ENCODE measurements around the gene LRP1-AS.

The LRP1-AS gene

GRCh38 chr12:57146961-57147944, at the start of gene LRP1-AS:
Gene LRP1-AS (minus strand): TSS chr12:57147619.
- H3K9me3 Mint-ChIP-seq = no peaks in the 10 kb centered on the region
- peaks cover 6% of the 10 kb centered on the region for H3K4me1 Mint-ChIP-seq (ENCODE audit: low read depth)
- H3K36me3 Mint-ChIP-seq (ENCODE audit: low read depth) = no peaks in the 10 kb centered on the region
- H3K4me3 Mint-ChIP-seq = no peak within 1 kb of the TSS
- no peak for DNase-seq
- H3K27me3 Mint-ChIP-seq = no peaks in the 10 kb centered on the region
- no peak within 1 kb of the TSS for H3K27ac Mint-ChIP-seq

- Mint-ChIP-seq H3K4me3 (no peak overlapping the region), H3K27me3 (no peaks in the 10 kb centered on the region), H3K36me3 (ENCODE audit: low read depth) (no peaks in the 10 kb centered on the region), H3K9me3 (no peaks in the 10 kb centered on the region), H3K4me1 (ENCODE audit: low read depth) (no peaks in the 10 kb centered on the region), H3K27ac (no peak overlapping the region)
- no peak for DNase-seq
These were observed 49.5 kb upstream of the LRP1-AS start for GRCh38 chr12:57196956-57197355.

- no peak for DNase-seq
- Mint-ChIP-seq H3K4me1 (ENCODE audit: low read depth) (no peaks in the 10 kb centered on the region), H3K9me3 (no peaks in the 10 kb centered on the region), H3K36me3 (ENCODE audit: low read depth) (no peaks in the 10 kb centered on the region), H3K4me3 (no peak overlapping the region), H3K27me3 (no peaks in the 10 kb centered on the region), H3K27ac (no peak overlapping the region)
These were observed 49.0 kb upstream of the LRP1-AS start for GRCh38 chr12:57196439-57196838.

GRCh38 chr12:57195611-57196371, 48.4 kb upstream of the LRP1-AS start:
- H3K27ac Mint-ChIP-seq = no peak overlapping the region
- no peaks in the 10 kb centered on the region for H3K27me3 Mint-ChIP-seq
- no peaks in the 10 kb centered on the region for H3K4me1 Mint-ChIP-seq (ENCODE audit: low read depth)
- H3K9me3 Mint-ChIP-seq = no peaks in the 10 kb centered on the region
- H3K36me3 Mint-ChIP-seq (ENCODE audit: low read depth) = no peaks in the 10 kb centered on the region
- no peak overlapping the region for H3K4me3 Mint-ChIP-seq
- no peak for DNase-seq

- H3K27me3 Mint-ChIP-seq = no peaks in the 10 kb centered on the region
- no peaks in the 10 kb centered on the region for H3K36me3 Mint-ChIP-seq (ENCODE audit: low read depth)
- no peak overlapping the region for H3K27ac Mint-ChIP-seq
- H3K4me1 Mint-ChIP-seq (ENCODE audit: low read depth) = no peaks in the 10 kb centered on the region
- no peak overlapping the region for H3K4me3 Mint-ChIP-seq
- H3K9me3 Mint-ChIP-seq = no peaks in the 10 kb centered on the region
- DNase-seq = no peak
These were observed 47.8 kb upstream of the LRP1-AS start for GRCh38 chr12:57195186-57195585.

- H3K27me3 Mint-ChIP-seq = no peaks in the 10 kb centered on the region
These were observed 46.8 kb upstream of the LRP1-AS start for GRCh38 chr12:57194253-57194652.

GRCh38 chr12:57193706-57194245, 46.4 kb upstream of the LRP1-AS start:
- H3K4me1 Mint-ChIP-seq (ENCODE audit: low read depth) = no peaks in the 10 kb centered on the region
- no peaks in the 10 kb centered on the region for H3K36me3 Mint-ChIP-seq (ENCODE audit: low read depth)
- H3K27ac Mint-ChIP-seq = no peak overlapping the region
- DNase-seq = no peak
- no peak overlapping the region for H3K4me3 Mint-ChIP-seq
- H3K27me3 Mint-ChIP-seq = no peaks in the 10 kb centered on the region
- no peaks in the 10 kb centered on the region for H3K9me3 Mint-ChIP-seq

More at GRCh38 chr12:57194253-57194652, 46.8 kb upstream of the LRP1-AS start:
- no peaks in the 10 kb centered on the region for H3K9me3 Mint-ChIP-seq
- no peak overlapping the region for H3K27ac Mint-ChIP-seq
- H3K4me3 Mint-ChIP-seq = no peak overlapping the region
- no peaks in the 10 kb centered on the region for H3K4me1 Mint-ChIP-seq (ENCODE audit: low read depth)
- DNase-seq = no peak
- no peaks in the 10 kb centered on the region for H3K36me3 Mint-ChIP-seq (ENCODE audit: low read depth)

GRCh38 chr12:57192920-57193319, 45.5 kb upstream of the LRP1-AS start:
- Mint-ChIP-seq H3K27ac (no peak overlapping the region), H3K27me3 (no peaks in the 10 kb centered on the region), H3K4me1 (ENCODE audit: low read depth) (no peaks in the 10 kb centered on the region), H3K9me3 (no peaks in the 10 kb centered on the region), H3K4me3 (no peak overlapping the region), H3K36me3 (ENCODE audit: low read depth) (no peaks in the 10 kb centered on the region)
- no peak for DNase-seq

- Mint-ChIP-seq H3K4me1 (ENCODE audit: low read depth) (no peaks in the 10 kb centered on the region), H3K27me3 (no peaks in the 10 kb centered on the region), H3K27ac (no peak overlapping the region), H3K36me3 (ENCODE audit: low read depth) (no peaks in the 10 kb centered on the region), H3K9me3 (no peaks in the 10 kb centered on the region), H3K4me3 (no peak overlapping the region)
- DNase-seq = no peak
These were observed 44.0 kb upstream of the LRP1-AS start for GRCh38 chr12:57191410-57191809.

- Mint-ChIP-seq H3K9me3 (no peaks in the 10 kb centered on the region), H3K27ac (no peak overlapping the region), H3K4me1 (ENCODE audit: low read depth) (no peaks in the 10 kb centered on the region)
These were observed 43.4 kb upstream of the LRP1-AS start for GRCh38 chr12:57190821-57191220.

GRCh38 chr12:57190037-57190436, 42.6 kb upstream of the LRP1-AS start:
- H3K36me3 Mint-ChIP-seq (ENCODE audit: low read depth) = no peaks in the 10 kb centered on the region
- H3K27ac Mint-ChIP-seq = no peak overlapping the region
- no peak for DNase-seq

More at GRCh38 chr12:57190821-57191220, 43.4 kb upstream of the LRP1-AS start:
- no peaks in the 10 kb centered on the region for H3K27me3 Mint-ChIP-seq
- no peak for DNase-seq
- no peak overlapping the region for H3K4me3 Mint-ChIP-seq
- H3K36me3 Mint-ChIP-seq (ENCODE audit: low read depth) = no peaks in the 10 kb centered on the region

GRCh38 chr12:57188090-57188425, 40.6 kb upstream of the LRP1-AS start:
- Mint-ChIP-seq H3K4me1 (ENCODE audit: low read depth) (no peaks in the 10 kb centered on the region), H3K27ac (no peak overlapping the region), H3K36me3 (ENCODE audit: low read depth) (no peaks in the 10 kb centered on the region), H3K27me3 (no peaks in the 10 kb centered on the region), H3K4me3 (no peak overlapping the region), H3K9me3 (no peaks in the 10 kb centered on the region)
- no peak for DNase-seq

More at GRCh38 chr12:57190037-57190436, 42.6 kb upstream of the LRP1-AS start:
- Mint-ChIP-seq H3K4me1 (ENCODE audit: low read depth) (no peaks in the 10 kb centered on the region), H3K27me3 (no peaks in the 10 kb centered on the region), H3K4me3 (no peak overlapping the region), H3K9me3 (no peaks in the 10 kb centered on the region)

- Mint-ChIP-seq H3K36me3 (ENCODE audit: low read depth) (no peaks in the 10 kb centered on the region), H3K27ac (no peak overlapping the region), H3K4me3 (no peak overlapping the region), H3K4me1 (ENCODE audit: low read depth) (peaks cover 1% of the 10 kb centered on the region), H3K27me3 (no peaks in the 10 kb centered on the region), H3K9me3 (no peaks in the 10 kb centered on the region)
- DNase-seq = no peak
These were observed 40.0 kb upstream of the LRP1-AS start for GRCh38 chr12:57187222-57188089.

GRCh38 chr12:57185906-57186508, 38.6 kb upstream of the LRP1-AS start:
- no peak for DNase-seq
- Mint-ChIP-seq H3K4me3 (no peak overlapping the region), H3K27ac (no peak overlapping the region), H3K27me3 (no peaks in the 10 kb centered on the region), H3K9me3 (no peaks in the 10 kb centered on the region), H3K36me3 (ENCODE audit: low read depth) (no peaks in the 10 kb centered on the region), H3K4me1 (ENCODE audit: low read depth) (peaks cover 1% of the 10 kb centered on the region)
